Bronchial epithelial cell (primary cell): ENCODE data around the gene ZIC4. TPM values are rescaled to one million over a fixed set of nuclear protein-coding genes. Genes with fewer than 3 reads are reported as not detected.

ENCODE experiments used
- DNase-seq: peaks from one replicate; pipeline ENCODE4 v3.0.0-alpha.2; 2010; ENCODE audit warnings: low read depth
- FAIRE-seq: peaks from 2 replicates; lab custom pipeline; 2011; peaks lifted over from hg19 to GRCh38; lab: Jason Lieb, UNC
- H3K27me3 ChIP-seq: 2 replicates; pipeline ENCODE4 v1.5.1; 2011; ENCODE audit warnings: low read length; ENCODE audit not compliant: control insufficient read depth, insufficient read depth
- H3K36me3 ChIP-seq: 2 replicates; pipeline ENCODE4 v1.5.1; 2011; ENCODE audit warnings: low read length; ENCODE audit not compliant: control insufficient read depth, insufficient read depth
- H3K4me3 ChIP-seq: 2 replicates; pipeline ENCODE4 v1.5.1; 2011; ENCODE audit warnings: mild to moderate bottlenecking, low read depth, low read length, control low read depth
- CTCF ChIP-seq: IDR thresholded peaks from 2 replicates; pipeline ENCODE4 v1.5.1; 2011; ENCODE audit warnings: mild to moderate bottlenecking, moderate library complexity, low read length, control low read depth, inconsistent platforms; ENCODE audit not compliant: insufficient read depth, severe bottlenecking
- total RNA-seq: library from RNA; depleted of rRNA; stranded (reverse); fragments of >200 nt; gene quantifications from 2 replicates; pipeline ENCODE4 v1.2.1, GENCODE V29; 2014

Gene ZIC4
- total RNA-seq, 1 donor from 2014 or later, result not detected

- no peak overlapping the region for H3K4me3 ChIP-seq
- TF ChIP-seq CTCF, result no peak
- FAIRE-seq (no peak), DNase-seq (no peak)
- no peaks in the 10 kb centered on the region for H3K36me3 ChIP-seq
- peaks cover 19% of the 10 kb centered on the region for H3K27me3 ChIP-seq
Measured at GRCh38 chr3:147365196-147366115, 40.9 kb downstream of the ZIC4 start.

GRCh38 chr3:147364771-147365170 is 41.6 kb downstream of the ZIC4 start:
- TF ChIP-seq CTCF, result no peak
- Histone ChIP-seq H3K4me3 (no peak overlapping the region), H3K27me3 (peaks cover 20% of the 10 kb centered on the region), H3K36me3 (no peaks in the 10 kb centered on the region)
- FAIRE-seq (no peak), DNase-seq (no peak)

- FAIRE-seq, result no peak
- no peaks in the 10 kb centered on the region for H3K36me3 ChIP-seq
- peak; percentile 40 for TF ChIP-seq CTCF
- peaks cover 38% of the 10 kb centered on the region for H3K27me3 ChIP-seq
- no peak overlapping the region for H3K4me3 ChIP-seq
- DNase-seq, result peak; percentile 1
Measured at GRCh38 chr3:147361454-147362420, 44.6 kb downstream of the ZIC4 start.

GRCh38 chr3:147360646-147361453 is 45.5 kb downstream of the ZIC4 start:
- no peak overlapping the region for H3K4me3 ChIP-seq
- TF ChIP-seq CTCF, result no peak
- no peaks in the 10 kb centered on the region for H3K36me3 ChIP-seq
- FAIRE-seq, result no peak
- H3K27me3 ChIP-seq, result peaks cover 46% of the 10 kb centered on the region
- DNase-seq, result no peak

DNA sequence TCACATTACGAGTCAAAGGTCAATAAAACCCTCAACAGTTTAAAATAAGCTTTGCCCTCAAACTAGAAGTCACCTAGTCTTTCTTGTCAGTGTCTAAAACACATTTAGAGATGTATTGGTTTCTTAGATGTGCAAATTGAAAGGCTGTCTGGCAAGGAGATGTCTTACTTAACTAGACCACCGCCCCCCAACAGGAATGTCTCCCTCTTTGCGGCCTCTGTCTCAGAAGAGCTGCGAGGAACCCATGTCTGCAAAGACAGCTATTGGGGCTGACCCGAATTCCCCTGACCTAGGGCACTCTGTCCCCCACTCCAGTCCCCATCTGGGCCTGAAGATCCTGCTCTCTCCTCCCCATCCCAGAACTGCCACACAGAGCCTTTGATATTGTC is 46.3 kb downstream of the ZIC4 start:
- TF ChIP-seq CTCF, result no peak
- H3K36me3 ChIP-seq, result no peaks in the 10 kb centered on the region
- peaks cover 51% of the 10 kb centered on the region for H3K27me3 ChIP-seq
- no peak for FAIRE-seq
- no peak for DNase-seq
- H3K4me3 ChIP-seq, result no peak overlapping the region
